OCI-LY3 (cell line): ENCODE results near the gene SAMM50.
"Not testable (repeated sequence)": the region's sequence is repeated elsewhere in the genome, so short reads cannot be mapped to it uniquely, and the experiment has no call there.

ENCODE experiments used
- H2AFZ ChIP-seq: fragments of 200-600, 300-600 bp; shearing (Covaris generic); 2 replicates; pipeline ENCODE4 v1.6.0; 2014; ENCODE audit warnings: antibody characterized with exemption, low read depth, low read length
- H3K27ac ChIP-seq: fragments of 200-600, 300-600 bp; sonication (generic); 2 replicates; pipeline ENCODE4 v1.5.1; 2014; ENCODE audit warnings: mild to moderate bottlenecking, low read length, moderate library complexity, mixed read lengths
- H3K27me3 ChIP-seq: fragments of 200-600, 300-600 bp; sonication (generic); 2 replicates; pipeline ENCODE4 v1.6.1; 2014; ENCODE audit warnings: low read depth, low read length, mixed read lengths
- H3K36me3 ChIP-seq: fragments of 200-600, 300-600 bp; sonication (generic); replicated peaks from 2 replicates; pipeline ENCODE3; 2014; ENCODE audit warnings: low read depth, low read length, mixed read lengths
- H3K4me1 ChIP-seq: fragments of 300-600, 200-600 bp; sonication (generic); 2 replicates; pipeline ENCODE4 v1.6.1; 2014; ENCODE audit warnings: low read length, mixed read lengths
- H3K4me2 ChIP-seq: fragments of 200-600, 300-600 bp; sonication (generic); 2 replicates; pipeline ENCODE4 v1.6.1; 2014; ENCODE audit warnings: low read length, mixed read lengths
- H3K4me3 ChIP-seq: fragments of 300-600, 200-600 bp; sonication (generic); 2 replicates; pipeline ENCODE4 v1.5.1; 2014; ENCODE audit warnings: antibody characterized with exemption, mild to moderate bottlenecking, low read length, moderate library complexity
- H3K79me2 ChIP-seq: fragments of 300-600, 200-600 bp; shearing (Covaris generic); 2 replicates; pipeline ENCODE4 v1.6.1; 2014; ENCODE audit warnings: mild to moderate bottlenecking, low read length, mixed read lengths
- H3K9ac ChIP-seq: fragments of 300-600, 200-600 bp; shearing (Covaris generic); 2 replicates; pipeline ENCODE4 v1.6.0; 2014; ENCODE audit warnings: mild to moderate bottlenecking, low read length, moderate library complexity
- H3K9me3 ChIP-seq: fragments of 200-600, 300-600 bp; shearing (Covaris generic); 2 replicates; pipeline ENCODE4 v1.6.1; 2014; ENCODE audit warnings: low read length, mixed read lengths; ENCODE audit not compliant: insufficient read depth
- H4K20me1 ChIP-seq: fragments of 200-600, 300-600 bp; sonication (generic); 2 replicates; pipeline ENCODE4 v1.6.1; 2016; ENCODE audit warnings: low read length, mixed read lengths; ENCODE audit not compliant: insufficient read depth
- CTCF ChIP-seq: fragments of 200-600, 300-600 bp; sonication (generic); IDR thresholded peaks from 2 replicates; pipeline ENCODE4 v1.5.1; 2014; ENCODE audit warnings: antibody characterized with exemption, low read length, low read depth
- EZH2phosphoT487 ChIP-seq: fragments of 200-600 bp; shearing (Covaris generic); IDR thresholded peaks from 2 replicates; pipeline ENCODE4 v1.6.1; 2018; ENCODE audit warnings: antibody characterized with exemption, mixed run types, low read depth

The SAMM50 gene

GRCh38 chr22:44005524-44005923 lies 50.3 kb downstream of the SAMM50 start:
- Histone ChIP-seq H3K27ac (no peak overlapping the region), H3K9me3 (no peaks in the 10 kb centered on the region), H3K27me3 (no peaks in the 10 kb centered on the region), H3K4me3 (no peak overlapping the region), H2AFZ (no peak overlapping the region), H3K79me2 (no peaks in the 10 kb centered on the region), H4K20me1 (no peaks in the 10 kb centered on the region), H3K9ac (no peak overlapping the region), H3K4me1 (0 out of 2 replicates have a peak, but pooled peaks cover 4% of the 10 kb centered on the region), H3K4me2 (no peak overlapping the region), H3K36me3 (no peaks in the 10 kb centered on the region)
- no peak for TF ChIP-seq EZH2phosphoT487
- TF ChIP-seq CTCF: no peak

DNA sequence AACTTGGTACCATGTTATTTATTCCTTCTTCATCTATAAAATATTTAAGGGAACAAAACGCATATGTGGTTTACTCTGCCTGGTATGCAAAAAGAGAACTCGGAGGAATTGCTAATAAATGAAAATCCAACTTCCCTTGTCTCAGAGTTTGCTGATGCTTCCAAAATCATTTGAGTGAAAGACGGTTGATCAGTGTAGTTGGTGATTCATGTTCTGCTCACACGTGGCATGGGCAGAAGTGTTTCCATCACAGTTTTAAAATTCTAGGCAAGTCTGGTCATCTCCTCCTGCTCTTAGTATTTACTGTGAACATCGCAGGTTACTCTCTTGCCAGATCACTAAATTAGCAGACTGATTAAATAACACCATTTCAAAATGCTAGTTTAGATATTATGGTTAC lies 56.9 kb downstream of the SAMM50 start:
- H2AFZ ChIP-seq: no peak overlapping the region
- H3K36me3 ChIP-seq: no peaks in the 10 kb centered on the region
- H3K4me2 ChIP-seq: no peak overlapping the region
- H3K79me2 ChIP-seq: no peaks in the 10 kb centered on the region
- no peak overlapping the region for H3K27ac ChIP-seq
- no peaks in the 10 kb centered on the region for H3K9me3 ChIP-seq
- H3K9ac ChIP-seq: no peak overlapping the region
- H3K27me3 ChIP-seq: no peaks in the 10 kb centered on the region
- no peak for TF ChIP-seq CTCF
- no peak for TF ChIP-seq EZH2phosphoT487
- H3K4me3 ChIP-seq: no peak overlapping the region
- no peaks in the 10 kb centered on the region for H4K20me1 ChIP-seq
- peaks cover 18% of the 10 kb centered on the region for H3K4me1 ChIP-seq

DNA sequence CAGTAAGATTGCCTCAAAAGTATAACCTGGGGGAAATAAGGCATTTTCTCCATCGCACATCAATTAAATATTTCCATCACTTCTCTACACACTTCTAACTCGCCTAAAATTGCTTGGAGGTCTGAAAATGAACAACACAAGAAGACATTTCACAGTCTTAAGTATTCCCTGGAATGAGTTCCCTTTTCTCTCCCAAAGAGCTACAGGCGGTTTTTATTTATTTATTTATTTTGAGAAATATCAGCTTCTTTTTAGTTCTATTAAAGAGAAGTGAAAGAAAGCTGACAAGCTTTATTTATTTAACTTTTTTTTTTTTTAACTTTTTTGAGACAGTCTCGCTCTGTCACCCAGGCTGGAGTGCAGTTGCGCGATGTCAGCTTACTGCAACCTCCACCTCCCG lies 57.3 kb downstream of the SAMM50 start:
- Histone ChIP-seq H3K27ac (no peak overlapping the region), H3K9me3 (no peaks in the 10 kb centered on the region), H3K36me3 (no peaks in the 10 kb centered on the region), H3K9ac (no peak overlapping the region), H2AFZ (no peak overlapping the region), H3K27me3 (no peaks in the 10 kb centered on the region), H3K79me2 (no peaks in the 10 kb centered on the region), H3K4me3 (no peak overlapping the region), H4K20me1 (no peaks in the 10 kb centered on the region), H3K4me1 (peaks cover 19% of the 10 kb centered on the region), H3K4me2 (no peak overlapping the region)
- TF ChIP-seq EZH2phosphoT487 (no peak), CTCF (no peak)

GRCh38 chr22:44014241-44014640 lies 59.0 kb downstream of the SAMM50 start:
- Histone ChIP-seq H3K27ac (no peak overlapping the region), H3K4me3 (no peak overlapping the region), H3K4me2 (no peak overlapping the region), H3K36me3 (no peaks in the 10 kb centered on the region), H4K20me1 (no peaks in the 10 kb centered on the region), H3K27me3 (no peaks in the 10 kb centered on the region), H3K4me1 (peaks cover 19% of the 10 kb centered on the region), H3K9ac (no peak overlapping the region), H3K9me3 (no peaks in the 10 kb centered on the region), H3K79me2 (no peaks in the 10 kb centered on the region), H2AFZ (no peak overlapping the region)
- TF ChIP-seq EZH2phosphoT487 (no peak), CTCF (no peak)

DNA sequence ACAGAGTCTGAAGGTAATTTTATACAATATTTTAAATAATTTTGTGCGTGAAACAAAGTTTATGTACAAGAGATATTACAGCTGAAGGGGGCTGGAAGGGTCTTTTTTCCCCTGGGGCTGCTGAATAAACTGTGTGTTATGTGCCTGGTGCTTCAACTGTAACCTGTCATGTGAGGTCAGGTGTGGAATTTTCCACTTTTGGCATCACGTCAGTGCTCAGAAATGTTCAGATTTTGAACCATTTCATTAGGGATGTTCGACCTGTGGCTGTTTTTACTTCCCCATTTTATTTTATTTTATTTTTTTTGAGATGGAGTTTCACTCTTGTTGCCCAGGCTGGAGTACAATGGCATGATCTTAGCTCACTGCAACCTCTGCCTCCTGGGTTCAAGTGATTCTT lies 61.3 kb downstream of the SAMM50 start:
- H2AFZ ChIP-seq, H3K36me3 ChIP-seq, H3K27ac ChIP-seq, H3K27me3 ChIP-seq, H3K79me2 ChIP-seq, H4K20me1 ChIP-seq, H3K4me3 ChIP-seq, H3K9me3 ChIP-seq, H3K4me2 ChIP-seq, H3K9ac ChIP-seq: not testable (repeated sequence)
- peaks cover 19% of the 10 kb centered on the region for H3K4me1 ChIP-seq
